ENCODE results near the gene LIN7A. TPM values are rescaled to one million over a fixed set of nuclear protein-coding genes. Genes with fewer than 3 reads are reported as not detected.

The LIN7A gene
- total and polyA plus RNA-seq, 2 of the 8 experiments (the other 6 are each of a cell fraction or from before 2014, with no cell fraction given), result 5.8 to 22.0 TPM

DNA sequence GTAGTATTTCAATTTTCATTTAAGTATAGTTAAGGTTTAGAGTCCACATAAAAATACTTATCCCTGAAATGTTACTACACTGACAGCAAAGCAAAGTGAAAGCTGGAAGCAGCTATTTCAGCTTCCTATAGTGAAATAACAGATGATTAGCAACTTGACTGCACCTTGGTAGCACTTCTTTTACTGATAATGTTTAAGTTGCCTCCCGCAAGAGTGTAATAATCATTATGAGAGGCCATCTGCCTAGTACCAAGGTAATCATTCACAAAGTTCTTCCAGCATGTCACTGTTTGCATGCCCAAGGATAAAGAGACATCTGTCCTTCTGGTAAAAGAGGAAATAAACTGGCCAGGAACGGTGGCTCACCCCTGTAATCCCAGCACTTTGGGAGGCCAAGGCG, 69.8 kb downstream of the LIN7A start:
- Histone ChIP-seq H2AFZ (ENCODE audit: low read length) (no peak overlapping the region), H3K9ac (replicated peaks in 1 of 4; ENCODE audit: extremely low read depth in 1 of 4, low read depth in 3 of 4, low read length in 3 of 4) (no peak overlapping the region), H2BK120ac (replicated peaks; ENCODE audit: low read depth, low read length) (no peak overlapping the region), H4K20me1 (replicated peaks in 1 of 2; ENCODE audit: control insufficient read depth in 1 of 2, insufficient read depth in 2 of 2, low read length in 2 of 2) (no peaks in the 10 kb centered on the region), H3K56ac (replicated peaks; ENCODE audit: insufficient read length, low read depth, low read length) (no peak overlapping the region), H3K14ac (ENCODE audit: insufficient read length) (no peak overlapping the region), H3K79me1 (ENCODE audit: low read depth, low read length) (no peaks in the 10 kb centered on the region), H3K27ac (ENCODE audit: low read depth, low read length) (no peak overlapping the region), H3K36me3 (ENCODE audit: control insufficient read depth in 2 of 4, insufficient read depth in 4 of 4, low read length in 3 of 4) (no peaks in the 10 kb centered on the region; a peak in 1 of 8 replicates), H2BK15ac (ENCODE audit: low read length) (no peak overlapping the region), H3K4me3 (ENCODE audit: extremely low read depth in 1 of 4, insufficient read depth in 2 of 4, low read depth in 3 of 4, low read length in 4 of 4) (no peak overlapping the region), H4K91ac (replicated peaks; ENCODE audit: insufficient read length, low read length) (no peak overlapping the region), H4K8ac (ENCODE audit: extremely low read depth, insufficient read depth, low read length) (no peak overlapping the region; the same call in 1 of the 2 replicates), H2AK5ac (ENCODE audit: low read depth, low read length) (no peak overlapping the region), H3K27me3 (replicated peaks in 1 of 4; ENCODE audit: control insufficient read depth in 3 of 4, extremely low read depth in 1 of 4, insufficient read depth in 3 of 4, low read length in 3 of 4) (no peaks in the 10 kb centered on the region), H3K18ac (ENCODE audit: extremely low read depth, low read length) (no peak overlapping the region), H3K4me1 (replicated peaks in 1 of 4; ENCODE audit: control insufficient read depth in 3 of 4, insufficient read depth in 4 of 4, low read length in 3 of 4) (no peaks in the 10 kb centered on the region), H4K5ac (ENCODE audit: insufficient read length, low read depth, low read length) (no peak overlapping the region), H2BK20ac (ENCODE audit: low read length) (no peak overlapping the region), H3K4ac (replicated peaks; ENCODE audit: insufficient read length, low read depth, low read length) (no peak overlapping the region), H3K79me2 (ENCODE audit: control insufficient read depth in 1 of 2, insufficient read depth in 2 of 2, low read length in 2 of 2) (no peaks in the 10 kb centered on the region), H2BK12ac (ENCODE audit: low read depth, low read length) (no peak overlapping the region), H2BK5ac (ENCODE audit: low read depth, low read length) (no peak overlapping the region), H3K9me3 (ENCODE audit: insufficient read depth in 2 of 2, low read depth in 1 of 2, low read length in 1 of 2) (no peaks in the 10 kb centered on the region), H3K4me2 (ENCODE audit: insufficient read depth in 1 of 2, low read depth in 2 of 2, low read length in 2 of 2) (no peak overlapping the region), H3K23me2 (ENCODE audit: low read depth, low read length) (no peaks in the 10 kb centered on the region), H3K23ac (ENCODE audit: insufficient read length) (no peak overlapping the region)
- no peak for DNase-seq (ENCODE audit: low read depth in 1 of 2, low spot score in 2 of 2)
- ChIA-PET POLR2A (ENCODE audit: partially characterized antibody) (no interaction called here), CTCF (ENCODE audit: partially characterized antibody) (no interaction called here)
- WGBS, 2 experiments (ENCODE audit: extremely low coverage in 1 of 2, insufficient coverage in 1 of 2, insufficient read length in 1 of 2, insufficient replicate concordance in 2 of 2, low coverage in 1 of 2, low lambda C conversion rate in 2 of 2, missing lambda C conversion rate in 1 of 2), result 91% methylated on average over 3 of the region's 3 CpGs; no CpG with 5 or more reads in 1 of the 2 experiments
- no peak for FAIRE-seq
- TF ChIP-seq GTF2F1 (IDR thresholded peaks at IDR 0.05; ENCODE audit: borderline replicate concordance, low read depth, low read length) (no peak), TEAD4 (IDR thresholded peaks at IDR 0.05; ENCODE audit: low read depth, low read length) (no peak)
